Neuronal stem cell (in vitro differentiated cells): Measurements from ENCODE around the gene ZNF750.

ENCODE experiments used
- DNase-seq: peaks from one replicate; pipeline ENCODE4 v3.0.0-alpha.2; 2013; ENCODE audit warnings: low spot score
- H2AFZ ChIP-seq: one replicate; pipeline ENCODE4 v1.6.1; 2013; ENCODE audit warnings: mild to moderate bottlenecking, low read length, inconsistent platforms
- H2AK5ac ChIP-seq: 2 replicates; pipeline ENCODE4 v1.6.1; 2013; ENCODE audit warnings: low read depth, mild to moderate bottlenecking, inconsistent platforms, low read length, moderate library complexity, mixed read lengths
- H2BK120ac ChIP-seq: 2 replicates; pipeline ENCODE4 v1.6.1; 2013; ENCODE audit warnings: low read depth, mild to moderate bottlenecking, inconsistent platforms, low read length, moderate library complexity, mixed read lengths
- H2BK12ac ChIP-seq: one replicate; pipeline ENCODE4 v1.6.1; 2013; ENCODE audit warnings: low read length, inconsistent platforms
- H2BK15ac ChIP-seq: 2 replicates; pipeline ENCODE4 v1.6.1; 2013; ENCODE audit warnings: mild to moderate bottlenecking, low read length, inconsistent platforms, mixed read lengths
- H2BK5ac ChIP-seq: one replicate; pipeline ENCODE4 v1.6.1; 2013; ENCODE audit warnings: inconsistent platforms, mild to moderate bottlenecking, low read length, moderate library complexity
- H3K14ac ChIP-seq: one replicate; pipeline ENCODE4 v1.6.1; 2013; ENCODE audit warnings: low read length, inconsistent platforms
- H3K18ac ChIP-seq: 2 replicates; pipeline ENCODE4 v1.6.1; 2013; ENCODE audit warnings: low read length, inconsistent platforms
- H3K23ac ChIP-seq: 2 replicates; pipeline ENCODE4 v1.6.1; 2013; ENCODE audit warnings: low read depth, mild to moderate bottlenecking, mixed read lengths, low read length, inconsistent platforms; ENCODE audit not compliant: poor library complexity
- H3K27ac ChIP-seq: replicated peaks from 3 replicates; pipeline ENCODE4 v1.5.1; 2013; ENCODE audit warnings: low read length, inconsistent platforms
- H3K27me3 ChIP-seq, 3 experiments: 2 replicates each; pipeline ENCODE4 v1.6.1; 2013; ENCODE audit warnings: low read length in 3 of 3, mild to moderate bottlenecking in 2 of 3, inconsistent platforms in 1 of 3, low read depth in 1 of 3, mixed read lengths in 1 of 3, moderate library complexity in 1 of 3; ENCODE audit not compliant: control insufficient read depth in 3 of 3, insufficient read depth in 3 of 3
- H3K36me3 ChIP-seq, 2 donors: replicated peaks in 1 of 2; 2 replicates each; pipeline ENCODE4 v1.6.1; 2013; ENCODE audit warnings: low read length in 2 of 2; ENCODE audit not compliant: control insufficient read depth in 2 of 2, insufficient read depth in 2 of 2
- H3K4ac ChIP-seq: 2 replicates; pipeline ENCODE4 v1.6.1; 2013; ENCODE audit warnings: inconsistent platforms, mild to moderate bottlenecking, low read length, moderate library complexity
- H3K4me1 ChIP-seq, 2 donors: 1 replicate in 1 of 2; 2 replicates in 1 of 2; pipeline ENCODE4 v1.6.1; 2013; ENCODE audit warnings: low read length in 2 of 2, low read depth in 1 of 2; ENCODE audit not compliant: control insufficient read depth in 2 of 2, insufficient read depth in 1 of 2
- H3K4me2 ChIP-seq: one replicate; pipeline ENCODE4 v1.6.1; 2013; ENCODE audit warnings: mild to moderate bottlenecking, low read length, inconsistent platforms; ENCODE audit not compliant: insufficient read depth, poor library complexity, severe bottlenecking
- H3K4me3 ChIP-seq, 2 donors: 2 replicates each; pipeline ENCODE4 v1.5.1; 2013; ENCODE audit warnings: low read length in 2 of 2, mild to moderate bottlenecking in 2 of 2, inconsistent platforms in 1 of 2, moderate library complexity in 1 of 2
- H3K79me1 ChIP-seq: one replicate; pipeline ENCODE4 v1.6.1; 2013; ENCODE audit warnings: low read depth, mild to moderate bottlenecking, inconsistent platforms, low read length, moderate library complexity
- H3K9ac ChIP-seq: one replicate; pipeline ENCODE4 v1.6.1; 2013; ENCODE audit warnings: mild to moderate bottlenecking, low read depth, low read length, inconsistent platforms; ENCODE audit not compliant: poor library complexity
- H3K9me3 ChIP-seq, 2 donors: replicated peaks in 1 of 2; 2 replicates each; pipeline versions ENCODE3 to v1.6.1; 2013; ENCODE audit warnings: low read length in 2 of 2, mild to moderate bottlenecking in 2 of 2, inconsistent platforms in 1 of 2, low read depth in 1 of 2, mixed read lengths in 1 of 2, moderate library complexity in 1 of 2; ENCODE audit not compliant: control insufficient read depth in 2 of 2, insufficient read depth in 1 of 2
- H4K8ac ChIP-seq: one replicate; pipeline ENCODE4 v1.6.1; 2013; ENCODE audit warnings: low read depth, mild to moderate bottlenecking, inconsistent platforms, low read length, moderate library complexity
- H4K91ac ChIP-seq: one replicate; pipeline ENCODE4 v1.6.1; 2013; ENCODE audit warnings: low read length, low read depth, mild to moderate bottlenecking, inconsistent platforms; ENCODE audit not compliant: poor library complexity
- WGBS, 2 donors: extraction: QIAGEN DNeasy Blood & Tissue Kit; methylation state at CpG; one replicate each; pipeline ENCODE4 v1.1.7; 2013; ENCODE audit warnings: missing lambda C conversion rate in 2 of 2, mixed read lengths in 1 of 2; ENCODE audit not compliant: insufficient read length in 2 of 2, insufficient replicate concordance in 1 of 2; ENCODE audit errors: extremely low coverage in 2 of 2; 5-methylcytosine and 5-hydroxymethylcytosine counted together

ZNF750 gene

GRCh38 chr17:82874011-82874835, 34.4 kb upstream of the ZNF750 start:
- Histone ChIP-seq H2BK5ac (no peak overlapping the region), H2AK5ac (peak overlapping the region; percentile 50), H3K4me2 (no peak overlapping the region), H3K4me1 (peaks cover 7 to 11% of the 10 kb centered on the region in 2 donors), H3K9me3 (peaks cover 0 to 3% of the 10 kb centered on the region in 2 donors), H3K9ac (no peak overlapping the region), H2AFZ (no peak overlapping the region), H4K91ac (no peak overlapping the region), H3K36me3 (peaks cover 22 to 61% of the 10 kb centered on the region in 2 donors), H2BK15ac (no peak overlapping the region), H3K23ac (peak overlapping the region; percentile 58), H3K27me3 (no peaks in the 10 kb centered on the region), H4K8ac (peak overlapping the region; percentile 73), H3K4me3 (no peak overlapping the region), H2BK12ac (no peak overlapping the region), H2BK120ac (no peak overlapping the region), H3K14ac (peak overlapping the region; percentile 39), H3K27ac (no peak overlapping the region), H3K18ac (peak overlapping the region; percentile 9), H3K4ac (no peak overlapping the region), H3K79me1 (peaks cover 6% of the 10 kb centered on the region)
- DNase-seq = no peak
- WGBS, 2 donors = no CpG with 5 or more reads among the region's 34 CpGs

DNA sequence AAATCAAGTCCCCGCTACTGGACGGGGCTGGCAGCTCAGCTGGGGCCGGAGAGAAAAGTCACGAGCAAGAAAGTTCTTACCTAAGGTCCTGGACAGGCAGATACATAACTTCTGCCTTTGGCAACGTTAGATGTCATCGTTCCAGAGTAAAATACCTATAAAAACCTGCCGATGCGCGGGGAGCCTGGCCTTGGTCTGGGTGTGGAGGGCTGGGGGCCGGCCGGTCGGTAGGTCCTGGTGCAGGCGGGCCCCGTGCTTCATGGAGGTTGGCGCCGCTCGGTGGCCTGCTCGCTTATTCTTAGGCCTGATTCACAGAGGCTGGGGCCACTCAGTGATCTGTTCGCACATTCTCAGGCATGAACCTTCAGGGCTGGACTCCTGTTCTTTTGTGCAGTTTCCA, 33.7 kb upstream of the ZNF750 start:
- H3K18ac ChIP-seq = no peak overlapping the region
- peaks cover 7 to 11% of the 10 kb centered on the region in 2 donors for H3K4me1 ChIP-seq
- no peak overlapping the region for H2AFZ ChIP-seq
- no CpG with 5 or more reads among the region's 19 CpGs for WGBS, 2 donors
- H4K8ac ChIP-seq = no peak overlapping the region
- H3K4me3 ChIP-seq = no peak overlapping the region
- H4K91ac ChIP-seq = no peak overlapping the region
- no peaks in the 10 kb centered on the region for H3K9me3 ChIP-seq
- no peak overlapping the region for H2BK12ac ChIP-seq
- H3K79me1 ChIP-seq = peaks cover 5% of the 10 kb centered on the region
- no peak overlapping the region for H3K14ac ChIP-seq
- H3K4ac ChIP-seq = no peak overlapping the region
- H3K23ac ChIP-seq = no peak overlapping the region
- no peak overlapping the region for H2AK5ac ChIP-seq
- no peaks in the 10 kb centered on the region for H3K27me3 ChIP-seq
- no peak overlapping the region for H2BK120ac ChIP-seq
- H3K27ac ChIP-seq = no peak overlapping the region
- no peak for DNase-seq
- H3K36me3 ChIP-seq = peaks cover 19 to 54% of the 10 kb centered on the region in 2 donors
- H3K9ac ChIP-seq = no peak overlapping the region
- no peak overlapping the region for H3K4me2 ChIP-seq
- H2BK5ac ChIP-seq = no peak overlapping the region
- no peak overlapping the region for H2BK15ac ChIP-seq

DNA sequence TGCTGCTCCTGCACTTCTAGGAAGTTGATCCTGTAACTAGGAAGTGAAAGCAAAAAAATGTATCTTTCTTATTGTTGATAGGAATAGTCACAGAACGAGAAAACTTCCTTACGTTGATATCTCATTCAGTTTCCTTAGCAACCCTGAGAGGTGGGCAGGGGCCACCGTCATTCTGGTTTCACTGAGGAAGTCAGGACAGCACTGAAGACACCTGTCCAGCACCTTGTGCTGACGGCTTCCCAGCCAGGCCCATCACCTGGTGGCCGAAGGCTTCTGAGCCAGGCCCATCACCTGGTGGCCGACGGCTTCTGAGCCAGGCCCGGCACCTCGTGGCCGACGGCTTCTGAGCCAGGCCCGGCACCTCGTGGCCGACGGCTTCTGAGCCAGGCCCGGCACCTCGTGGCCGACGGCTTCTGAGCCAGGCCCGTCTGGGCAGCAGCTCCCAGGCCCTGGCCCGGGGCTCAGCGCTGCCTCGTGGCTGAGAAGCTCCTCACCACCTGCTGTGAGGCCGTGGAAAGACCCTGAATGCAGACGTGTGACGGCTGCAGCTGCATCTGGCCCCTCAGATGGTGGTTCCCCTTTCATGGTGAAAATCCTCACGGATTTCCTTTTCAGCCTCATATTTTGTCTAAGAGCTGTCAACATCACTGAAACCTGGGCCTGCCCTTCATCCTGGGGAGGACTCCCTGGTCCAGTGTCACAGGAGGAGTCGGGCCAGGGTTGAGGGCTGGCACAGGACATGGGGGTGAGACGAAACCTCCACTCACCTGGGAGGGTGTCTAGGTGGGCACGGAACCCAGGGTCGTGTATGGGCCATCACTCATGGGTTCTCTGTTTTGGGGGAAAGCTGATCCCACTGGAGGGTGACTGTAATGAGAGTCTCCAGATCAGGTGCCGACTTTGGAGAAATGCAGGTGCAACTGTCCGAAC, 33.0 kb upstream of the ZNF750 start:
- Histone ChIP-seq H4K8ac (peak overlapping the region; percentile 9), H2BK15ac (no peak overlapping the region), H2AK5ac (no peak overlapping the region), H3K4ac (no peak overlapping the region), H3K27ac (no peak overlapping the region), H4K91ac (no peak overlapping the region), H3K14ac (peak overlapping the region; percentile 12), H3K9me3 (no peaks in the 10 kb centered on the region), H3K4me1 (peaks cover 7 to 11% of the 10 kb centered on the region in 2 donors), H2BK12ac (no peak overlapping the region), H2AFZ (no peak overlapping the region), H2BK120ac (no peak overlapping the region), H3K23ac (no peak overlapping the region), H3K36me3 (peaks cover 19 to 47% of the 10 kb centered on the region in 2 donors), H3K79me1 (peaks cover 6% of the 10 kb centered on the region), H3K4me2 (no peak overlapping the region), H3K18ac (peak overlapping the region; percentile 13), H3K4me3 (no peak overlapping the region), H3K27me3 (no peaks in the 10 kb centered on the region), H2BK5ac (no peak overlapping the region), H3K9ac (no peak overlapping the region)
- DNase-seq = no peak
- no CpG with 5 or more reads among the region's 33 CpGs for WGBS, 2 donors
